ENCODE data around the gene DISP2.

DNA sequence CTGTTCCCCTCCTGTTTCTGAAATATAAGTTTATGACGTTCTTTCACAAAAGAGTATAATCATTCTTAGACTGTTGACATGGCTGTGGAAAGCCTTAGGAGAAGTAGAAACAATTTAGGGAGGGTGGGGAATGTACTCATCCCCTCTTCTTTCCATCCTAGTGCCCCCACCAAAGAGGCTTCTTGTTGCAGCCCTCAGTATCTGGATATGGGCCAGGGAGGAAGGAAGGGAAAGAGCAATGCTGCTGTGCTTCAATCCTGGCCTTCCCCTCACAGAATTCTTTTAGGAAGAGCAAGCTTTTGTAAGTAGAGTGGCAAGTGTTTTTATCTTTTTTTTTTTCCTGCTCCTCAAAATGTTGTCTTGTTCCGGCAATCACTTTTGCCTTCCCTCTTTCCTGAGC, 32.8 kb upstream of the DISP2 start:
- TF ChIP-seq, protein P1, sequence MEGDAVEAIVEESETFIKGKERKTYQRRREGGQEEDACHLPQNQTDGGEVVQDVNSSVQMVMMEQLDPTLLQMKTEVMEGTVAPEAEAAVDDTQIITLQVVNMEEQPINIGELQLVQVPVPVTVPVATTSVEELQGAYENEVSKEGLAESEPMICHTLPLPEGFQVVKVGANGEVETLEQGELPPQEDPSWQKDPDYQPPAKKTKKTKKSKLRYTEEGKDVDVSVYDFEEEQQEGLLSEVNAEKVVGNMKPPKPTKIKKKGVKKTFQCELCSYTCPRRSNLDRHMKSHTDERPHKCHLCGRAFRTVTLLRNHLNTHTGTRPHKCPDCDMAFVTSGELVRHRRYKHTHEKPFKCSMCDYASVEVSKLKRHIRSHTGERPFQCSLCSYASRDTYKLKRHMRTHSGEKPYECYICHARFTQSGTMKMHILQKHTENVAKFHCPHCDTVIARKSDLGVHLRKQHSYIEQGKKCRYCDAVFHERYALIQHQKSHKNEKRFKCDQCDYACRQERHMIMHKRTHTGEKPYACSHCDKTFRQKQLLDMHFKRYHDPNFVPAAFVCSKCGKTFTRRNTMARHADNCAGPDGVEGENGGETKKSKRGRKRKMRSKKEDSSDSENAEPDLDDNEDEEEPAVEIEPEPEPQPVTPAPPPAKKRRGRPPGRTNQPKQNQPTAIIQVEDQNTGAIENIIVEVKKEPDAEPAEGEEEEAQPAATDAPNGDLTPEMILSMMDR (IDR thresholded peaks at IDR 0.05; ENCODE audit: insufficient read depth, low read depth, low read length) = no peak
- no peak for TF ChIP-seq EZH2 (IDR thresholded peaks at IDR 0.05; ENCODE audit: insufficient read depth, low read length)
